ENCODE data around the gene GPX4. TPM values are rescaled to one million over a fixed set of nuclear protein-coding genes. Genes with fewer than 3 reads are reported as not detected.

GPX4 gene
- total RNA-seq, 1 donor from 2014 or later: 205 TPM

DNA sequence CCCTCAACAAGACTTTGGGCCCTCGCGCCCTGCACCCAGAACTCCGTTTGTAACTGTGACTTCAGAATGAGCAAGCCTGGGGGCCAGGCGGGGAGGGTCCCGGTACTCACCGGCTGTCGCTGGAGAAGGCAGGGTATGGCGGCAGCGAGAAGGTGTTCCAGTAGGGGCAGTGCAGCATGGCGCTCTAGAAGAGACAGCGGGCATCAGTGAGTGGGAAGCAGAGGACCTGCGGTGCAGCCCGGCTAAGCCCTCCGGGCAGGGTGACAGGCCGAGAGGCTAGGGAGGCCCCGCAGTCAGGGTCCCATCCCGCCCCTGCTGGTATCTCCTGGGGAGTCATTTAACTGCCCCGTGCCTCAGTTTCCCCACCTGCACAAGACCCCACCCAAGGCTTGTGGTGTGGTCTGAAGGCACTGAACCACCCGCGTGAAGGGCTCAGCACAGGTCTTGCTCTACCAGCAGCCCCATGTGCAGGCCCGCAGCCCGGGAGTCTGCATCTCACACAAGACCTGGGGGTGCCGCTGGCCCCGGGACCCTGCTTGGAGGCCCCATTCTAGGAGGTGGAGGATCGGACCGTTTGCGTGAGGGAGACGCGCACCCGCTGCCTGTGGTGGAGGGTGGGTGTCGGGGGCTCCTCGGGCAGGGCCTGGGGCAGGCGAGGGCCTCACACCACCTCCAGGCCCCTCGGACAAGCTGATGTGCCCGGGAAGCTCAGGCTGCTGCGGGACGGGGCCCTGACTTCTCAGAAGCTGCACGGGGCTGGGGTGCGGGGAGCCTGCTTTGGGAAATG is 45.7 kb downstream of the GPX4 start:
- no peak for DNase-seq (ENCODE audit: low read depth)

DNA sequence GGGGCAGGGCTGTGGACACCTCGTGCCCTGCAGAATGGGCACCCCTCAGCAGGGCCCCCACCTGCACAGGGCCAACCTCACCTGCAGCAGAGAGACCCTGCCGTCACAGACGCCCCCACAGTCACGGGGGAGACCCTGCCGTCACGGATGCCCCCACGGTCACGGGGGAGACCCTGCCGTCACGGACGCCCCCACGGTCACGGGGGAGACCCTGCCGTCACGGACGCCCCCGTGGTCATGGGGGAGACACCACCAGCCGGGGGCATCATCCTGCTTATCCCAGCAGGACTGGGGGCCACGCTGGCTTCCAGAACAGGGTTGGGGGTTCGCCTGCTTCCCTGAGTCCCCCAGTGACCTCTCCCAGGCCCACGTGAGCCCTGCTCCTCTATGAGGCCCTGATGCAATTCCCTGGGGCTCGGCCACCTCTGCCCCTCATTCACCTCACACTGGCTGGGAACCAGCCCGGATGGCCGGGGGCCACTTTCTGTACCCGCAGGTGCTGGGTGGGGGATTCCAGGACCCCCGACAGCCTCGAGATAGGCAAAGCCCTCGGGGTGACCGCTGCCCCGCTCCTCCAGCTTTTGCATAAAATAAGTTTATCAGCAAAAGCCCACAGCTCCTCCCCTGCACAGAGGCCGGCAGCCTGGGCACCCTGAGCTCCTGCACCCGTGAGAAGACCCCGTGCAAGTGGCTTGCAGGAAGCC is 46.7 kb downstream of the GPX4 start:
- DNase-seq (ENCODE audit: low read depth): no peak

DNA sequence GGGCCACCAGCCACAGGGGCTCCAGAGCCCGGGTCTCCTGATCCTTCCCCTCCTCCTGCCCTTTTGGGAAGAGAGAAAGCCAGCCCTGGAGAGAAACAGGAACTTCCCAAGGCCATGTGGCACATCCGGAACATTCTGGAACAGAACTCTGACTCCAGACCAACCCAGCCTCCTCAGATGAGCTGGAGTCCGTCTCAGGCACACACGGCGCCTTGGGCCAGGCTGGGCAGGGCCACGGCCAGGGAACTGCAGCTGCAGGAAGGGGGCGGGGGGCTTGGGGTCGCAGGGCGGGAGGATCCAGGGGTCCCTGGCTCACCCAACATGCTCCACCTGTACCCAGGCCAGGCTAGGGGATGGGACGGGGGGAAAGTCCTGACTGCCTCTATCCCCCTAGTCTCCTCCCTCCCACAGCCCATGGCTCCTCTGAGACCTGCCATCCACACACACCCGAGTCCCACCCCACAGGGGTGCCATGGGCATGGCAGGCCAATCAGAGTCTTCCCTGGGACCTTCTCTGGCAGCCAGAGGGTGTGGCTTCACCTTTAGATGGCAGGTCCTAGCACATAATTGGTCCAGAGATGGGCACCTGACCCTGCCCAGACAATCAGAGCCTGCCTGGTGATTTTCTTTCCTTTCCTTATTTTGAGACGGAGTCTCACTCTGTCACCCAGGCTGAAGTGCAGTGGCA is 47.4 kb downstream of the GPX4 start:
- DNase-seq (ENCODE audit: low read depth): no peak

DNA sequence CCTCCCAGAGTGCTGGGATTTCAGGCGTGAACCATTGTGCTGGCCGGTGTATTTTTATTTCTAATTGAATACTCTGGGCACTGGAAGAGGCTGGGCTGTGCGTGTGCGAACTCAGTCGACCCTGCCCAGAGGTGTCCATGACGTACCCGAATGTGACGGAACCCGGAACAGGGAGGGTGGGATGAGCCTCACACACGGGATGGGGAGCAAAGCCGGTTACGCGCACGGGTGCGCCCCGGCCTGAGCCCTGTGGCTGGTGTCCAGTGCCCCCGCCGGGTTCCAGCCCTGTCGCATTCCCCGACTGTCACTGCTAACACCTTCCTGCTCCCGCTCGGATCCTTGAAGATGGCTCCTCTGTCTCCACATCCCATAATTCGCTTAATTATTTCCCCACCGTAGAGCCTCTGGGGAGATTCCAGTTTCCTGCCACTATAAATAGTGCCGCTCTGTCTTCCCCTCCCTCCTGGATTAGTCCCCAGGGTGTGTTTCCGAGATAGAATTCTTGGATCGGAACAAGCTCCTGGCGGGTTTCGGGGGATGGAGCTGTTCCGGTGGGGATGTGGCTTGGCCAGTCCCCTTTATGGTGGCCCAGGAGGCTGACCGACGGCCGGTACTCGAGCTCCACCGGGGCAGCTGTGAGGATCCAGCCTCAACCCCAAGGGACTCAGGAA is 48.3 kb downstream of the GPX4 start:
- DNase-seq (ENCODE audit: low read depth): no peak

DNA sequence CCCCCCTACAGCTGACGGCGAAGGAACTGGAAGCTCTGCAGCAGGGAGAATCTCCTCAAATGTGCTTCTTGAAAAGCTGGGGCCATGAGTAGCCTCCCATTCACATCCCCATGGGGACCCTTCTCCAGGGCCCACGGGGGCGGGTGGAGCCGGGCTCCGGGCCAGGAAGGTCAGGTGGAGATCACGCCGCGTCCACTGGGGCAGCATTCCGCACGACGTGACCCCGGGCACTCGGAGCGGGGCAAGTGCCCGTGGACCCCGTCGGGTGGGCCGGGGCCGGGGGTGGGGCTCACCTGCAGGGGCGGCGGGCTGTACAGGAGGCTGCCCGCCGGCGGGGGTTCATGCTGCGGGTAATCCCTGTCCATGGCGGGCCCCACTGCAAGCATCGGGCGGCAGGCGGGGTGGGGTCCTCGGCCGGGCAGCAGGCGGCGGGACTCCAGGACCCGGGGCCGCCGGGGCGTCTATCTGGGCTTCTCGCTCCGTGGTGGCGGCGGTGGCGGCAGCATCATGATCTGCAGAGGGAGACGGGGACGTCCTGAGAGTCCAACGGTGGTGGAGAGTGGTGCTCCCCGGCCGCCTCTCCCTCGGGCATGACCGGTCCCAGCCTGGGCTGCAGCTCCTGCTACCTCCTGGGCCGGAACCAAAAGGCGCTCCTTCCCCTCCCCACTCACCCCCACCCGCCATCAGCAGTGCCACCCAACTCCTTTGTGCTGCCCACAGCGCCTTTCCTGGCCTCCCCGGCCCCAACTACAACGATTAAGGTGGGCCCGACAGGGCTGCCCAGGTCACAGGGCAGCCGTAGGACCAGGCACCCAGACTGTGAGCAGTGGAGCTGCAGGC is 50.3 kb downstream of the GPX4 start:
- no peak for DNase-seq (ENCODE audit: low read depth)

DNA sequence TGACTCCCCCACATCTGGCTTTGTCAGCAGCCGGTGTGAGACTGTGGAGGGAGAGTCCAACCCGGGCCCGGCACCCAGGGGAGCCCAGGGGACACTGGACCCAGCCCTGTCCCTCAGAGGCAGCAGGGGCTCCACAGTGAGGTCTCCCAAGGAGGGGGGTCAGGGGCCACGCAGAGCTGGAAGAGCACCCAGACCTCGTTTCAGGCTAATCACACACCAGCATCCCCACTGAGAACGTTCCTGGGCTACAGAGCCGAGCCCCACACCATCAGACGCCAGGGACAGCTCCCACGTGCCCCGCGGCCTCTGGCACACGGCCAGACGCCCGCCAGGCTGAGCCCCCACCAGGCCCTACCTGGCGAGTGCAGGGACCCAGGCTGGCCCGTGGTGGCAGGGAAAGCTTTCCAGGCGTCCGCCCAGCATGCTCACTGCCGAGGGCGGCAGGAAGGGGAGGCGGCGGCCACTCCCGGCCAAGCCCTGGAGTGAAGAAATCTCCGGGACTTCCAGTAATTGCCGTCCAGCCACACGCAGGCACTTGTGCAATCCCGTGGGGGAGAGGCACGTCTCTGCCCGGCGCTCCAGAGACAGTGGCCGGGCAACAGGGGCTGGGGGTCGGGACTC is 51.0 kb downstream of the GPX4 start:
- DNase-seq (ENCODE audit: low read depth): peak; percentile 69

DNA sequence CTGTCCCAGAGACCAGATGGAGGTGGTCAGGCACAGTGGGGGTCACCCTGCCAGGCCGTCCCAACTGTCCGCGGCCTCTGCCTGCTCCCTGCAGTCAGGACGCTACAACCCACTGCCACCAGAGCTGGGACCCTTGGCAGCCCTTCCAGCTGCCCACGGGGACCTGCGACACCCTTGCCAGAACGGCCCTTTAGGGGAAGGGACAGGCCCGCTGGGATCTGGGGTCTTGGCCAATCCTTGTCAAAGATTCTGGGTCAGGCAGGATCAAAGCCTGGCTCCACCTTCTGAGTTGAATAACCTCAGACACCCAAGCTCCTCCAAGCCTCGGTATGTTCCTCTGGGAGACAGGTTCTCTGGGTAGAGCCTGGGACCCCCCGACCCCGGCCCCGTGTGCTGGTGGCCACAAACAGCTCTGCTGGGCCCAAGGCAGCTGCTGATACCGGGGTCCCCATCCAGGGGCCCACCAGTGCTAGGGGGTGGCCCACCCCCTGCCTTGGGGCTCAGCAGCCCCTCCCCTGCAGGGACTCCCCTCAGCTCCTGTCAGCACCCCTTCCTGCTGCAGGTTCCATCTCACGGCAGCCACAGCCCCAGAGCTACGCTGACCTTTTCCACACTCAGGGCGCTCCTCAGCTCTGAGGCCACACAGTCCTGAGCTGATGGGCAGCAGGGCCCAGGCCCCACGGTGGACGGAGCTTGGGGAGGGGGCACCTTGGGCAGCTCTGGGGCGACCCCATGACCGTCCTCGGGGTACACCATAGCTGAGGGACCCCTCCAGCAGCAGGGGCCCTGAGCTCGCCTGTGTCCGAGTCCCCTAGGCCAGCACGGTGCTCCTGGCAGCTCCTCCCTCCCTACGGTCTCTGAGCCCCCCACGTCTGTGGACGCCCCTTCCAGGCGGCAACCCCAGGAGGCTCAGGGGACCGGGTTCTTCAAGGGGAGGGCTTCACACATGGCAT is 51.8 kb downstream of the GPX4 start:
- DNase-seq (ENCODE audit: low read depth): no peak

Other genes starting within 250 kb of the GPX4 start
- gene CFD, start 244.3 kb upstream of the GPX4 start, total RNA-seq: 2.1 and 3.1 TPM in 2 replicates
- gene MED16, start 210.8 kb upstream of the GPX4 start, total RNA-seq: 22.6 and 55.4 TPM in 2 replicates
- not detected in 2 replicates for gene RNU6-9, start 210.5 kb upstream of the GPX4 start, total RNA-seq
- gene R3HDM4, start 190.8 kb upstream of the GPX4 start, total RNA-seq: 36.6 and 38.3 TPM in 2 replicates
- gene KISS1R, start 186.7 kb upstream of the GPX4 start, total RNA-seq: not detected in 2 replicates
- gene ARID3A, start 178.0 kb upstream of the GPX4 start, total RNA-seq: 9.5 and 18.8 TPM in 2 replicates
- gene WDR18, start 119.6 kb upstream of the GPX4 start, total RNA-seq: 31.1 and 50.4 TPM in 2 replicates
- 2.4 and 3.6 TPM in 2 replicates for gene GRIN3B, start 103.6 kb upstream of the GPX4 start, total RNA-seq
- gene TMEM259, start 82.9 kb upstream of the GPX4 start, total RNA-seq: 63.4 and 114 TPM in 2 replicates
- gene RNU6-2, start 82.5 kb upstream of the GPX4 start, total RNA-seq: not detected in 2 replicates
- gene CNN2, start 77.4 kb upstream of the GPX4 start, total RNA-seq: 312 and 501 TPM in 2 replicates
- 15.6 and 24.6 TPM in 2 replicates for gene ABCA7, start 63.9 kb upstream of the GPX4 start, total RNA-seq
- 8.3 and 13.4 TPM in 2 replicates for gene ARHGAP45, start 36.8 kb upstream of the GPX4 start, total RNA-seq
- gene POLR2E, start 8.6 kb upstream of the GPX4 start, total RNA-seq: 101 and 168 TPM in 2 replicates
- gene SBNO2, start 70.3 kb downstream of the GPX4 start, total RNA-seq: 40.5 and 113 TPM in 2 replicates
- gene STK11, start 101.8 kb downstream of the GPX4 start, total RNA-seq: 113 and 140 TPM in 2 replicates
- gene CBARP, start 134.0 kb downstream of the GPX4 start, total RNA-seq: 0.87 and 4.3 TPM in 2 replicates
- 29.0 and 29.2 TPM in 2 replicates for gene ATP5F1D, start 137.8 kb downstream of the GPX4 start, total RNA-seq
- 12.2 and 44.9 TPM in 2 replicates for gene MIDN, start 144.6 kb downstream of the GPX4 start, total RNA-seq
- gene CIRBP, start 165.3 kb downstream of the GPX4 start, total RNA-seq: 174 and 314 TPM in 2 replicates
- gene FAM174C, start 171.5 kb downstream of the GPX4 start, total RNA-seq: 13.9 and 21.5 TPM in 2 replicates
- gene EFNA2, start 181.9 kb downstream of the GPX4 start, total RNA-seq: 0.10 TPM in 1 of 2 replicates, not detected in the other

Data from renal cortical epithelial cell (primary cell).